ENCODE data around the gene PIK3R4. TPM values are rescaled to one million over a fixed set of nuclear protein-coding genes. Genes with fewer than 3 reads are reported as not detected.
A peak's percentile ranks its signal among the peaks of the same experiment; 100 is the strongest.

PIK3R4 gene
- total RNA-seq (10 to 100 TPM; 31.6 to 36.9 TPM), polyA plus RNA-seq (10 to 100 TPM; 12.0 to 35.6 (median 19.4) TPM), total RNA-seq (56.0 to 112 (median 86.6) reads per million in 6 experiments)

DNA sequence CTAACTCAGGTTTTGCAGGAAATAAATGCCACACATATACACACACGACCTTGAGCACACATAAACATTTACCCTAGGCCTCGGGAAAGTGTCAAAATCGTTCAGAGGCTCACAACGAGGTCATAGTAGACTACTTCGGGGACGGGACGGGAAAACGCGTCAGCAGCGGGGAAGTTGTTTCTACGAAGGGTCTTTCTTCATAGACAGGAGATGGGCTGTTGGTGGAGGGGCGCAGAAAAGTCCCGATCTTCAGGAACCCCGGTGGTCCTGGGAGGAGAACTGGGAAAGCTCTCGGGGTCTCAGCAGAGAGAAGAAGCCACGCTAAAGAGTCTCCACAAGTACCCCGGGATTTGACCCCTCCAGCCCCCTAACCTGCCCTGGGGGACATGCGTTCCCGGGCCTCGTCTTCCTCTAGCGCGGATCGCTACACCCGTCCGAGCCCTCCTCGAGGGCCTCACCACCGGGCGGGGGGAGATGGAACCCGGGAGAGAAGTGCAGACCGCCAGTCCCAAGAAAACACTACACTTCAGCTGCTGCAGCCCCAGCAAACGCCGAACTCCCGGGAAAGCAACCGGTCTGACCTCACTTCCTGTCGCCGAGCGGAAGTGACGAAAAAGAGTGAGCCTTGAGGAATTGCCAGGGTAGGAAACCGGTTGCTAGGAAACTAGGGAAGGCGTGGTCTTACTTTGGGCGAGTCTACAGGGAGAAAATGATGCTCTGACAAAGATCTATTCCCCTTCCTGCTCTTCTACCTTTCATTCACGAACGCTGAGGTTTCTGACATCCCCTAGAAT, at the start of gene PIK3R4:
TSS of gene PIK3R4 (minus strand) at position 584 of the 794 bp plus-strand sequence. CDS start 1,611 bp downstream, outside the sequence.
- Mint-ChIP-seq H3K27ac (peak within 1 kb of the TSS; percentile 90 to 98 (median 96)), H3K27me3 (peaks cover 0 to 4% (median 0%) of the 10 kb centered on the region in 5 donors), H3K4me3 (peak within 1 kb of the TSS in 9 of 10 donors; percentile 86 to 95 (median 93)), H3K36me3 (peaks cover 6 to 29% (median 26%) of the 10 kb centered on the region in 3 donors), H3K9me3 (peaks cover 0 to 3% (median 0%) of the 10 kb centered on the region in 9 donors), H3K4me1 (peaks cover 30 to 55% (median 52%) of the 10 kb centered on the region in 4 donors)
- peak; percentile 81 to 84 for ATAC-seq
- POLR2A ChIA-PET, result interaction anchor here (0.6 to 3.3 kb wide), 5 partner anchors 17 to 1141 kb away, joined by 3 to 13 read pairs (median 9); partner anchors contain the start of gene ATP2C1
- peak; percentile 77 to 98 (median 95) for DNase-seq

GRCh38 chr3:130795396-130795795, 48.8 kb upstream of the PIK3R4 start:
- H3K4me3 Mint-ChIP-seq, result no peak overlapping the region
- DNase-seq (no peak), ATAC-seq (no peak)
- POLR2A ChIA-PET, result no interaction called here
- no peaks in the 10 kb centered on the region for H3K9me3 Mint-ChIP-seq
- H3K27me3 Mint-ChIP-seq, result peaks cover 0 to 22% (median 15%) of the 10 kb centered on the region in 5 donors
- no peaks in the 10 kb centered on the region for H3K36me3 Mint-ChIP-seq
- H3K4me1 Mint-ChIP-seq, result no peaks in the 10 kb centered on the region
- H3K27ac Mint-ChIP-seq, result no peak overlapping the region

GRCh38 chr3:130792246-130792645, 45.6 kb upstream of the PIK3R4 start:
- H3K36me3 Mint-ChIP-seq, result no peaks in the 10 kb centered on the region
- ATAC-seq, result no peak
- H3K27ac Mint-ChIP-seq, result no peak overlapping the region
- POLR2A ChIA-PET, result no interaction called here
- H3K27me3 Mint-ChIP-seq, result peaks cover 0 to 21% (median 7%) of the 10 kb centered on the region in 5 donors
- H3K4me1 Mint-ChIP-seq, result no peaks in the 10 kb centered on the region
- H3K9me3 Mint-ChIP-seq, result no peaks in the 10 kb centered on the region
- DNase-seq, result no peak
- H3K4me3 Mint-ChIP-seq, result no peak overlapping the region

DNA sequence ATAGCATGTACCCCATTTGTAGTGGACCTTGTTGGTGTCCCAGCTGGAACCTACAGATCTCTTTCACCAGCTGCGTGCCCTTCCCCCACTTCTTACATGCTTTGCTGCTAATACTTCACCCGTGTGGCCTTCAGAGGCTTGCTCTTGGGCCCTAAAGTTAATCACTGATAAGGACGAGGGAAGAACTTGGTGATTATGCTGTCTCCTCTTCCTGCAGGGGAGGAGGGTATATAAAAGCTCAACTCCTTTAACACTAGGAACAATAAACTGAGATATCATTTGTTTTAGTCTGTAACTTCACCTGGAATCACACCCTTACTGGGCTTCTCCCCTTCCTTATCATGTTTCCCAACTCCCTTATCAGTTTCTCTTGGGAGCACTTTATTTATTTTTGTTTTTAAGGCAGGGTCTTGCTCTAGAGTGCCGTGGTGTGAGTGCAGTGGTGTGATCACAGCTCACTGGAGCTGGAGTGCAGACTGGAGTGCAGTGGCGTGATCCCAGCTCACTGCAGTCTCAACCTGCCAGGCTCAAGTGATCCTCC, 43.2 kb upstream of the PIK3R4 start:
- Mint-ChIP-seq H3K4me1 (no peaks in the 10 kb centered on the region), H3K9me3 (no peaks in the 10 kb centered on the region), H3K27ac (no peak overlapping the region), H3K27me3 (peaks cover 0 to 21% (median 7%) of the 10 kb centered on the region in 5 donors), H3K36me3 (no peaks in the 10 kb centered on the region), H3K4me3 (no peak overlapping the region)
- no peak for ATAC-seq
- no peak for DNase-seq
- POLR2A ChIA-PET, result no interaction called here

DNA sequence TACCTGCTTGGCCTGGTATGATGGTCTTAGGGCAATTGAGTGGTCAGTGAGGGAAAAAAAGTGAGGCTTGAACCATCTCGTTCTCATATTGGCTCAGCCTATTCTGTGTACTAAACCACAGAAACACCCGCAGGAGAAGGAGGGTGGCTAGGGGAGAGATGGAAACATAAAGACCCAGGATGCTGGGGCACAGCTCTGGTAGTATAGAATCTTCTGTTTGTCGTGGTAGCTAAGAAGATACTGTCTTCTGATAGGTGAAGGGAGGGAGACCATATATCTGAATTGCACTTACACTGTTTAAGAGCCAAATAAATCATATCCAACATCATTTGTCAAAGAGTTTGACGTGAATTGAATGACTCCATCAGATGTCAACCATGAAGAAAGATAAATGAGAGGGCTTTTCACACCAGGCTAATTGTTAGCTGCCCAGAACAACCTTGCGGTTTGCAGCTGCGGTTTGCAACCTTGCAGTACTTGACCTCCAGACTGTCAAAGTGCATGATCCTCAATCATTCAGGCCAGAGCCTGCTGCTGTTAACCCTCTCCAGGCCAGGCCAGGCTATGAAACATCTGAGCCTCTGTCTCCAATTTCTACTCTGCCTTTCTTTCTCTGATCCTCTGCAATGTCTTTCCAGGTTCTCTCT, 40.9 kb upstream of the PIK3R4 start:
- POLR2A ChIA-PET, result no interaction called here
- no peak overlapping the region for H3K27ac Mint-ChIP-seq
- H3K27me3 Mint-ChIP-seq, result peaks cover 0 to 18% (median 3%) of the 10 kb centered on the region in 5 donors

GRCh38 chr3:130786306-130786705, 39.7 kb upstream of the PIK3R4 start:
- Mint-ChIP-seq H3K27ac (no peak overlapping the region), H3K9me3 (no peaks in the 10 kb centered on the region), H3K4me3 (no peak overlapping the region), H3K27me3 (peaks cover 0 to 12% (median 3%) of the 10 kb centered on the region in 5 donors), H3K4me1 (no peaks in the 10 kb centered on the region), H3K36me3 (no peaks in the 10 kb centered on the region)
- POLR2A ChIA-PET, result no interaction called here
- no peak for ATAC-seq
- DNase-seq, result no peak

More for the DNA sequence above, 40.9 kb upstream of the PIK3R4 start:
- Mint-ChIP-seq H3K9me3 (no peaks in the 10 kb centered on the region), H3K4me1 (no peaks in the 10 kb centered on the region), H3K36me3 (no peaks in the 10 kb centered on the region), H3K4me3 (no peak overlapping the region)
- DNase-seq (no peak), ATAC-seq (no peak)

- no peak for ATAC-seq
- DNase-seq, result no peak
- no peak overlapping the region for H3K4me3 Mint-ChIP-seq
- H3K4me1 Mint-ChIP-seq, result peaks cover 0 to 2% (median 0%) of the 10 kb centered on the region in 4 donors
- no peaks in the 10 kb centered on the region for H3K36me3 Mint-ChIP-seq
- no peak overlapping the region for H3K27ac Mint-ChIP-seq
- POLR2A ChIA-PET, result no interaction called here
- H3K27me3 Mint-ChIP-seq, result peaks cover 0 to 9% (median 0%) of the 10 kb centered on the region in 5 donors
- H3K9me3 Mint-ChIP-seq, result no peaks in the 10 kb centered on the region
These were observed 37.0 kb upstream of the PIK3R4 start for GRCh38 chr3:130783629-130784028.

GRCh38 chr3:130779486-130779885, 32.9 kb upstream of the PIK3R4 start:
- no peaks in the 10 kb centered on the region for H3K36me3 Mint-ChIP-seq
- H3K9me3 Mint-ChIP-seq, result no peaks in the 10 kb centered on the region
- H3K4me3 Mint-ChIP-seq, result no peak overlapping the region
- H3K27ac Mint-ChIP-seq, result no peak overlapping the region
- POLR2A ChIA-PET, result no interaction called here
- peaks cover 0 to 8% (median 1%) of the 10 kb centered on the region in 5 donors for H3K27me3 Mint-ChIP-seq
- peaks cover 0 to 2% (median 0%) of the 10 kb centered on the region in 4 donors for H3K4me1 Mint-ChIP-seq
- ATAC-seq, result no peak
- no peak for DNase-seq

- POLR2A ChIA-PET, result no interaction called here
These were observed 32.4 kb upstream of the PIK3R4 start for GRCh38 chr3:130779031-130779430.

GRCh38 chr3:130773366-130773765, 26.7 kb upstream of the PIK3R4 start:
- no peaks in the 10 kb centered on the region for H3K4me1 Mint-ChIP-seq
- peaks cover 0 to 14% (median 1%) of the 10 kb centered on the region in 5 donors for H3K27me3 Mint-ChIP-seq
- no peak for DNase-seq
- POLR2A ChIA-PET, result no interaction called here
- H3K4me3 Mint-ChIP-seq, result no peak overlapping the region
- H3K36me3 Mint-ChIP-seq, result no peaks in the 10 kb centered on the region
- no peak for ATAC-seq
- no peak overlapping the region for H3K27ac Mint-ChIP-seq
- no peaks in the 10 kb centered on the region for H3K9me3 Mint-ChIP-seq

More at GRCh38 chr3:130779031-130779430, 32.4 kb upstream of the PIK3R4 start:
- DNase-seq, result no peak
- no peak overlapping the region for H3K27ac Mint-ChIP-seq
- H3K9me3 Mint-ChIP-seq, result no peaks in the 10 kb centered on the region
- peaks cover 0 to 2% (median 0%) of the 10 kb centered on the region in 4 donors for H3K4me1 Mint-ChIP-seq
- no peak for ATAC-seq
- no peak overlapping the region for H3K4me3 Mint-ChIP-seq
- H3K36me3 Mint-ChIP-seq, result no peaks in the 10 kb centered on the region
- H3K27me3 Mint-ChIP-seq, result peaks cover 0 to 9% (median 1%) of the 10 kb centered on the region in 5 donors

DNA sequence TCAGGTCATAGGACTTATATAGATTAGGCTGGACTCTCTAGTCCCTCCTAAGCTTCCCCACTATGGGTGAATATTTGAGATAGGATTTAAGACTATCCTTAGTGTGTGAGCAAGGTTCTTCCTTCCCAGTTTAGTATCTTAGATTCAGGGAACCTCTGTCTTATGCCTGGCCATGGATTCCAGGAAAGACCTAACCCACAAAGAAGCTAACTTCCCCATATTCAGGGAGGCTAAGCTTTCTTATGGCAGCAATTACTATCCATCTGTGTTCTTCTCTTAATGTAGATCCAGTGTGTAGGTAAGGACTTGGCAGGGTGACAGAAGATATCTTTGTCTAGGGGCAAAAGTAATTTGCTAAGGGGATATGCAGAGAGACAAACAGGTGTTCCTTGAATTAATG, 25.5 kb upstream of the PIK3R4 start:
- Mint-ChIP-seq H3K36me3 (no peaks in the 10 kb centered on the region), H3K27me3 (peaks cover 0 to 11% (median 1%) of the 10 kb centered on the region in 5 donors), H3K4me1 (no peaks in the 10 kb centered on the region), H3K4me3 (no peak overlapping the region), H3K9me3 (no peaks in the 10 kb centered on the region), H3K27ac (no peak overlapping the region)
- ATAC-seq, result no peak
- DNase-seq, result no peak
- POLR2A ChIA-PET, result no interaction called here

- Mint-ChIP-seq H3K4me1 (no peaks in the 10 kb centered on the region), H3K27ac (no peak overlapping the region), H3K4me3 (no peak overlapping the region), H3K36me3 (no peaks in the 10 kb centered on the region), H3K9me3 (no peaks in the 10 kb centered on the region), H3K27me3 (peaks cover 2 to 11% (median 6%) of the 10 kb centered on the region in 5 donors)
- POLR2A ChIA-PET, result no interaction called here
- DNase-seq (no peak), ATAC-seq (no peak)
These were observed 24.0 kb upstream of the PIK3R4 start for GRCh38 chr3:130770644-130771043.
